ENCODE measurements around the gene SLC13A2. TPM values are rescaled to one million over a fixed set of nuclear protein-coding genes. Genes with fewer than 3 reads are reported as not detected.
A peak's percentile ranks its signal among the peaks of the same experiment; 100 is the strongest.

Gene SLC13A2
- total RNA-seq, 1 experiment from 2014 or later = not detected

- intact Hi-C loops (cut with micrococcal nuclease; ENCODE audit: unreplicated experiment) = no loop called here
Observed at GRCh38 chr17:28545787-28546415, 72.5 kb downstream of the SLC13A2 start.

DNA sequence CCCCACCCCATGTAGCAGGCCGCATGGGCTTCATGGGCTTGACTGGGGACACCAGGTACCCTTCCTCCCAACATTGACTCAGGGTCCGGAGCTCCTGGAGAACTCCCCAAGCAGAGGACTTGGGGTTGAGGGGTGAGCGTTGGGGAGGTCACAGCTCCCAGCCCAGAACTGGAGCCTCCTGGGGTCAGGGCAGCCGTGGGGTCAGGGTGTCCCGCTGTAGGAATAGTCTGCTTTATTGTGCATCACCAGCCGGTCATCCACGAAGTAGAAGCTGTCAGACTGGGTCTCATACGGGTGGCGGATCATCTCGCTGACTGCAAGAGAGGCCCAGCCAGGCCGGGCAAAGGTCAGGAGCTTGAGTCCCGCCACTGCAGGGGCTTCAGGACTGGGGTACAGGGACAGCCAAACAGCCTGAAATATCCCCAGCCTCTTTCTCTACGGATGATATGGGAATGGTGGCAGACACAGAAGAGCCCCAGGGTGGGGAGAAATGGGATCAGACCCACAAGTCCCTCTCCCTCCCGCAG lies 73.7 kb downstream of the SLC13A2 start:
- ChIA-PET CTCF (interaction anchor here (0.6 to 0.7 kb wide), 3 partner anchors 19 to 80 kb away, joined by 3 to 13 read pairs (median 3); no protein-coding TSS in a partner anchor), POLR2A (no interaction called here)
- DNase-seq (ENCODE audit: low read depth, low spot score) (no peak), ATAC-seq (no peak)
- no peak for TF ChIP-seq CTCF (IDR thresholded peaks at IDR 0.05)
- no peak for TF ChIP-seq SIN3A (IDR thresholded peaks at IDR 0.05; ENCODE audit: borderline replicate concordance, insufficient read depth, low read depth, low read length)
- TF ChIP-seq TCF7L2 (IDR thresholded peaks at IDR 0.05; ENCODE audit: low read depth, low read length) = no peak
- no peak for TF ChIP-seq REST (IDR thresholded peaks at IDR 0.05; ENCODE audit: insufficient read depth in 1 of 2, low read depth in 2 of 2, low read length in 1 of 2)
- no peak for TF ChIP-seq POLR2AphosphoS5 (IDR thresholded peaks at IDR 0.05; ENCODE audit: low read depth, low read length)
- in situ Hi-C loops (cut with HindIII; ENCODE audit: low pct_unique_long_range_greater_than_20kb, low sequenced_read_pairs) = no loop called here
- Histone ChIP-seq H3K9me3 (ENCODE audit: control insufficient read depth, insufficient read depth, low read depth, low read length) (no peaks in the 10 kb centered on the region), H3K4me3 (ENCODE audit: low read depth in 2 of 2, low read length in 2 of 2) (no peak overlapping the region), H3K36me3 (ENCODE audit: control insufficient read depth, insufficient read depth, low read length) (no peaks in the 10 kb centered on the region), H3K27ac (ENCODE audit: low read length) (no peak overlapping the region), H3K4me1 (ENCODE audit: control insufficient read depth, insufficient read depth, low read length) (0 out of 2 replicates have a peak, but pooled peaks cover 6% of the 10 kb centered on the region), H3K27me3 (ENCODE audit: control insufficient read depth, insufficient read depth, low read length) (no peaks in the 10 kb centered on the region)
- TSS peak; percentile 57 for BruUV-seq (replicated peaks)
- intact Hi-C loops (cut with micrococcal nuclease; ENCODE audit: unreplicated experiment) = no loop called here

More at GRCh38 chr17:28545787-28546415, 72.5 kb downstream of the SLC13A2 start:
- TF ChIP-seq CTCF (IDR thresholded peaks at IDR 0.05) (no peak), SIN3A (IDR thresholded peaks at IDR 0.05; ENCODE audit: borderline replicate concordance, insufficient read depth, low read depth, low read length) (no peak), POLR2AphosphoS5 (IDR thresholded peaks at IDR 0.05; ENCODE audit: low read depth, low read length) (no peak), REST (IDR thresholded peaks at IDR 0.05; ENCODE audit: insufficient read depth in 1 of 2, low read depth in 2 of 2, low read length in 1 of 2) (no peak), TCF7L2 (IDR thresholded peaks at IDR 0.05; ENCODE audit: low read depth, low read length) (no peak)
- no peak for ATAC-seq
- Histone ChIP-seq H3K27ac (ENCODE audit: low read length) (no peak overlapping the region), H3K36me3 (ENCODE audit: control insufficient read depth, insufficient read depth, low read length) (no peaks in the 10 kb centered on the region), H3K4me1 (ENCODE audit: control insufficient read depth, insufficient read depth, low read length) (no peaks in the 10 kb centered on the region), H3K4me3 (ENCODE audit: low read depth in 2 of 2, low read length in 2 of 2) (no peak overlapping the region), H3K27me3 (ENCODE audit: control insufficient read depth, insufficient read depth, low read length) (no peaks in the 10 kb centered on the region), H3K9me3 (ENCODE audit: control insufficient read depth, insufficient read depth, low read depth, low read length) (no peaks in the 10 kb centered on the region)
- no TSS peak for BruUV-seq (replicated peaks)
- no peak for DNase-seq (ENCODE audit: low read depth, low spot score)
- POLR2A ChIA-PET = no interaction called here
- in situ Hi-C loops (cut with HindIII; ENCODE audit: low pct_unique_long_range_greater_than_20kb, low sequenced_read_pairs) = no loop called here
- CTCF ChIA-PET = interaction anchor here (0.7 kb wide), 1 partner anchor 9 kb away, joined by 5 read pairs; no protein-coding TSS in a partner anchor
